ENCODE results near the gene TACR1. TPM values are rescaled to one million over a fixed set of nuclear protein-coding genes. Genes with fewer than 3 reads are reported as not detected.

The TACR1 gene
- total and polyA plus RNA-seq, 2 experiments from 2014 or later = 3.5 to 7.3 TPM

DNA sequence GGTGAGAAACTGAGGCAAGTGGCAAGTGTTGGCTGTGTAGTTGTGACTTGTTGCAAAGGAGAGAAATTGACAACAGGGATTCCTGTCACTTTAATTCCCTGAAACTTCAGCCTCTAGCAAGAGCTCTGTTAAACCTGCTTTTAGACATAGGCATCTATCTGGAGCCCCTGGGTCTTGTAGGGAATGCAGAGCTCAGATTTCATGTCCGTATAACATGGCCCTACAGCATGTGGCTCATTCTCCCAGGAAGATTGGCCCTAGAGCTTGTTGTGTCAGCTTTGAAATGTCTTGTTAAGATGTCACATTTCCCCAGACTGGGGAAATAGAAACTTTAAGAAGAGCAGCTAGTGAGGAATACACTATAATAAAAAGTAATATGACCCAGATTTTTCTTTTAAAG, 125.1 kb downstream of the TACR1 start (continued):
- TF ChIP-seq, protein P1, sequence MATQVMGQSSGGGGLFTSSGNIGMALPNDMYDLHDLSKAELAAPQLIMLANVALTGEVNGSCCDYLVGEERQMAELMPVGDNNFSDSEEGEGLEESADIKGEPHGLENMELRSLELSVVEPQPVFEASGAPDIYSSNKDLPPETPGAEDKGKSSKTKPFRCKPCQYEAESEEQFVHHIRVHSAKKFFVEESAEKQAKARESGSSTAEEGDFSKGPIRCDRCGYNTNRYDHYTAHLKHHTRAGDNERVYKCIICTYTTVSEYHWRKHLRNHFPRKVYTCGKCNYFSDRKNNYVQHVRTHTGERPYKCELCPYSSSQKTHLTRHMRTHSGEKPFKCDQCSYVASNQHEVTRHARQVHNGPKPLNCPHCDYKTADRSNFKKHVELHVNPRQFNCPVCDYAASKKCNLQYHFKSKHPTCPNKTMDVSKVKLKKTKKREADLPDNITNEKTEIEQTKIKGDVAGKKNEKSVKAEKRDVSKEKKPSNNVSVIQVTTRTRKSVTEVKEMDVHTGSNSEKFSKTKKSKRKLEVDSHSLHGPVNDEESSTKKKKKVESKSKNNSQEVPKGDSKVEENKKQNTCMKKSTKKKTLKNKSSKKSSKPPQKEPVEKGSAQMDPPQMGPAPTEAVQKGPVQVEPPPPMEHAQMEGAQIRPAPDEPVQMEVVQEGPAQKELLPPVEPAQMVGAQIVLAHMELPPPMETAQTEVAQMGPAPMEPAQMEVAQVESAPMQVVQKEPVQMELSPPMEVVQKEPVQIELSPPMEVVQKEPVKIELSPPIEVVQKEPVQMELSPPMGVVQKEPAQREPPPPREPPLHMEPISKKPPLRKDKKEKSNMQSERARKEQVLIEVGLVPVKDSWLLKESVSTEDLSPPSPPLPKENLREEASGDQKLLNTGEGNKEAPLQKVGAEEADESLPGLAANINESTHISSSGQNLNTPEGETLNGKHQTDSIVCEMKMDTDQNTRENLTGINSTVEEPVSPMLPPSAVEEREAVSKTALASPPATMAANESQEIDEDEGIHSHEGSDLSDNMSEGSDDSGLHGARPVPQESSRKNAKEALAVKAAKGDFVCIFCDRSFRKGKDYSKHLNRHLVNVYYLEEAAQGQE (IDR thresholded peaks at IDR 0.05; ENCODE audit: unreplicated experiment) = no peak
- no peak for TF ChIP-seq ZNF331 (CRISPR knock-in tag; IDR thresholded peaks at IDR 0.05; ENCODE audit: low read depth)

DNA sequence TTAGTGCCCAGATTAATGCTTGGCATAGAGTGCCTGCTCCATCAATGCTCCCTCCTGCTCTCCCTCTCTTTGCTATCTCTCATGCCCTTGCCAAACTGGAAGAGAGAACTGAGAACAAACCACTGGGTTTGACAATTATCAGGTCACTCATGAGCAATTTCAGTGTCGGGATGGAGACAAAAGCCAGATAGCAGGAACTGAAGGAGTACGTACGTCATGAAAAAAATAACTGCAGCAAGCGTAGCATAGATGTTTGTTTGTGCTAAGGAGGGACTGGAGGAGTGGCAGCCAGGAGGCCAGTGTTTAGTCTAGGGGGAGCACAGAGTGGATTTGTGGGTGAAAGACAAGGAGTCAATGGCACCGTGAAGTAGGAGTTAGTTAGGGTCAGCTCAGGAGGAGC, 127.6 kb downstream of the TACR1 start:
- H3K4me2 ChIP-seq = no peak overlapping the region
- no peaks in the 10 kb centered on the region for H3K27me3 ChIP-seq (ENCODE audit: insufficient read depth)
- H4K20me1 ChIP-seq (replicated peaks; ENCODE audit: insufficient read depth) = no peaks in the 10 kb centered on the region
- ATAC-seq = no peak
- no peak for DNase-seq (ENCODE audit: low spot score)
- H3K79me2 ChIP-seq (replicated peaks; ENCODE audit: insufficient read depth) = no peaks in the 10 kb centered on the region
- no peaks in the 10 kb centered on the region for H3K27me3 Mint-ChIP-seq (ENCODE audit: insufficient read depth, low read depth, poor library complexity)
- H3K9me2 ChIP-seq (ENCODE audit: insufficient read depth) = no peaks in the 10 kb centered on the region; the same call in 1 of the 2 replicates
- peaks cover 6% of the 10 kb centered on the region; the same call in 1 of the 2 replicates for H3K4me1 ChIP-seq (ENCODE audit: insufficient read depth)
- no peaks in the 10 kb centered on the region for H3K36me3 ChIP-seq (ENCODE audit: insufficient read depth)
- no peak for TF ChIP-seq ZNF331 (CRISPR knock-in tag; IDR thresholded peaks at IDR 0.05; ENCODE audit: low read depth)
- no peak for TF ChIP-seq NANOG (IDR thresholded peaks at IDR 0.05; ENCODE audit: borderline replicate concordance)
- no peak for TF ChIP-seq ZNF114 (CRISPR knock-in tag; IDR thresholded peaks at IDR 0.05)
- TF ChIP-seq CREB1 (CRISPR knock-in tag; IDR thresholded peaks at IDR 0.05; ENCODE audit: low read depth) = no peak
- TF ChIP-seq, protein P1 (IDR thresholded peaks at IDR 0.05; ENCODE audit: unreplicated experiment) = no peak
- no peak for TF ChIP-seq EZH2 (IDR thresholded peaks at IDR 0.05; ENCODE audit: low read depth, unreplicated experiment)
- TF ChIP-seq JUNB (IDR thresholded peaks at IDR 0.05; ENCODE audit: unreplicated experiment) = no peak
- no peak overlapping the region for H3K27ac ChIP-seq (ENCODE audit: low read depth)
- no peak overlapping the region for H3K27ac Mint-ChIP-seq
- H3K36me3 Mint-ChIP-seq (ENCODE audit: low read depth) = no peaks in the 10 kb centered on the region
- H3K4me1 Mint-ChIP-seq = peaks cover 8% of the 10 kb centered on the region; the same call in 2 of the 3 replicates
- no peak overlapping the region for H2AFZ ChIP-seq
- H3F3A ChIP-seq (replicated peaks; ENCODE audit: low read depth) = no peaks in the 10 kb centered on the region
- H3K9me3 Mint-ChIP-seq = no peaks in the 10 kb centered on the region; the same call in 2 of the 3 replicates
- no peak overlapping the region for H3K4me3 Mint-ChIP-seq
- no peak overlapping the region for H3K4me3 ChIP-seq

Data from GM23338 (cell line).